GM18499 (cell line): Measurements from ENCODE around the gene GJB6.
A peak's percentile ranks its signal among the peaks of the same experiment; 100 is the strongest.

ENCODE experiments used
- ATAC-seq: cut with Tn5 transposase; IDR thresholded peaks from one replicate; pipeline ENCODE4 v1.9.1; 2021; ENCODE audit warnings: moderate number of reproducible peaks; ENCODE audit not compliant: insufficient read depth, unreplicated experiment

GJB6 gene

DNA sequence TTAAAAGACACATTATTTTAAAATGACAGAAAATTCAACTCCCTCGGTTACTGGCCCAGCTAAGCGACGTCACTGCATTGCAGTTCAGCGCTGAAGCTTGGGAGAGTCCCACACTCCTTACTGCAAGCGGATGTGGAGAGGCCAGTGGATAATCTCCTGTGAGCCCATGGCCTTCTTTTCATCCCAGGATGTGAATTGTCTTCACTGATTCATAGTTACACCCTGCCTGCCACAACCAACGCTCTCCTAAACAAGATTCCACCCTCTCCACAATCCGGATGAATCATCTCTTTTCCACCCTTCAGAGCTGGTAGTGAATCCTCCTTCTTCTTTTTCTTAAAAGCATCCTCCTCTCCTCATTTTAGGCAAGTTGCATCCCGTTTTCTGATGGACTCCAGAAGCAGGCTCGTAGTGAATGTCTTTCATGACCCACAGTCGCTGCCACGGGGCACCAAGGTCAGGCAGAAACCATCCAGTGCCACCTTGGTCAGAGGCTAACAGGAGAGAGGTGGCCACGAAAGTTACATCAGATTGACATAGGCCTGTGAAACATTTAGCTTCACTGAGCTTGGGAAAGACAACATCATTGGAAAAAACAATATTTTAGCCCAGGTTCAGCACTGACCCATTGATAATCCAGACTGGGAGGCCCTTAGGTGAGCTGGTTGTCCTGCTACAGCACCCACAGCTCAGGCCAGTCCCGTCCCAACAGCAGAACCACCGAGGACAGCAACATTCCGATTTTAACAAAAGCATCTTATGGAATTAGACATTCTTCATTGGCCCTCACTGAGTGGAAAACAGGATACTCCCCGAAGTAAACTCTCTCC, 41.4 kb downstream of the GJB6 start:
- ATAC-seq = no peak

DNA sequence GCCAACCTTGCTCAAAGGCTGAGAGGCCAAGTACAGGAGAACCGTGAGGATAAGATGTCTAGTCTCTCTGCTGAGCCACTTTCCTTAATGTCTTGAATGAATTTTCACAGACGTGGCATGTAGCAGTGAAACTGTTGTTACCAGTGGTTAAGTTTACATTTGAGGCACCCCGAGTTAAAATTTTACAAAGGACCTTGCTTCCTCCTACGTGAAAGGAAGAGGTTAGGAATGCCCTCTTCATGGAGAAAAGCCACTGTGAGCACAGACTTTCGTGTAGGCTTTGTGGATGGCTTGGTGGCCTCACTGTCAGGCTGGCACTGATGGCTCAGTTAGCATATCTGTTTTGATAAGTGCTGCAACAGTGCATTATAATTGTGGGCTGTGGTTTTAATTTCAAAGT, 42.0 kb downstream of the GJB6 start:
- no peak for ATAC-seq

- no peak for ATAC-seq
These were observed 43.2 kb downstream of the GJB6 start for GRCh38 chr13:20188667-20189553.

DNA sequence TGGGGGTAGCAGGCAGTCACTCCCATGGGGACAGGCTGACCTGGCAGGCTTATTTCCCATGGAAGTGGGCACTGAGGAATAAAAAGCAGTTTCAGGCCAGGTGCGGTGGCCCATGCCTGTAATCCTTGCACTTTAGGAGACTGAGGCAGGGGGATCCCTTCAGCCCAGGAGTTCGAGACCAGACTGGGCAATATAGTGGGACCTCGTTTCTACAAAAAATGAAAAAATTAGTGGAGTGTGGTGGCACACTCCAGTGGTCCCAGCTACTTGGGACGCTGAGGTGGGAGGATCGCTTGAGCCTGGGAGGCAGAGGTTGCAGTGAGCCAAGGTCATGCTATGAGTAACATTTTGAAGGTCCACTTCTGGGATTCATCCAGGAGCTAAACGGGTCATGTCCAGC, 45.3 kb downstream of the GJB6 start:
- ATAC-seq = no peak

- ATAC-seq = no peak
These were observed 46.6 kb downstream of the GJB6 start for GRCh38 chr13:20185366-20186056.

DNA sequence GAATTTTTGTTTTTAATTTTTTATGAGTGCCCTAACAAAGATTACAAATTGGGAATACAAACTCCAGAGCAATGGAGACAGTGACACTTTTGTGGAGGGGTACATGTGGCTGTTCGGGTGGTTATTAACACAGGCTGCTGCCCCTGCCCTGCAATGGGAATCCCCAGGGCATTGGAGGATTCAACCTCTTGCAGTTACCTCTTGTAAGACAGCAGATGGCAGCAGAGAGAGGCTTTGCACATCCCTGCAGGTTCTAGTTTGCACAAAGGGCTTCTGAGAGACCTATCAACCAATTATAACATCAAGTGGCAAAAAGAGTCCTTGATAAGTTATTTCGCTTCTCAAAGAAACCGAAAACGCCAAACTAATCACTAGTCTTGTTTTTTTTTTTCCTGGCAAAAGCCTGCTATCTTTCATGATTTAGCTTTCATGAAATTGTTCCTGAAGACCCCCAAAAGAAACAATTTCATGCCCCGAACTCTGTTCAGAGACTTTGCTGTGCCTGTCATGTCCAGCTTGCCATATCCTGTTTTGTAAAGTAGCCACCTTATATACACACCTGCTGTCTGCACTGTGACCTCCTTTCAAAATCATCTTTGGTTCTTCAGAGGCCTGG, 49.8 kb downstream of the GJB6 start:
- no peak for ATAC-seq

DNA sequence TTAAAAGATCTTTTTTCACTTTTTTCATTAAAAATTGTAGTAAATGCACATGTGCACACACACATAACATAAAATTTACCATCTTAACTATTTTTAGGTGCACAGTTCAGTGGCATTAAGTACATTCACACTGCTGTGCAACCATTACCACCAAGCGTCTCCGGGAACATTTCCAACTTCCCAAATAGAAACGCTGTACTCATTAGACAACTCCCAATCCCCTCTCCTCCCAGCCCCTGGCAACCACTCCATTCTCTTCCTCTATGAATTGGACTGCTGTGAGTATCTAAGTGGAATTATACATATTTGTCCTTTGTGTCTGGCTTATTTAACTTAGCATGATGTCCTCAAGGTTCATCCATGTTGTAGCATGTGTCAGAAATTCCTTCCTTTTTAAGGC, 50.9 kb downstream of the GJB6 start:
- ATAC-seq = no peak

DNA sequence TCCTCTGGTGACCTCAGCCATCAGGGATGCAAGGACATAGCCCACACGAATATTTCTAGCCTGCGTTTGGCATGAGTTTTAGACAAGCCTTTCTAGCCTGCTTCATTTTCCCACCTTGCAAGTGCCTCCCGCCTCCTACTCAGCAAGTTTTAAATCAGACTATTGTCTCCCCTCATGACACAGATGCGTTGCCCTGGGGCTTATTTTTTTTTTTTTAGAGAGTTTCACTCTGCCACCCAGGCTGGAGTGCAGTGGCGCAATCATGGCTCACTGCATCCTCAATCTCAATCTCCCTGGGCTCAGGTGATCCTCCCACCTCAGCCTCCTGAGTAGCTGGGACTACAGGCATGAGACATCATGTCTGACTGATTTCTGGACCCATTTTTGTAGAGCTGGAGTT, 54.0 kb downstream of the GJB6 start:
- no peak for ATAC-seq

DNA sequence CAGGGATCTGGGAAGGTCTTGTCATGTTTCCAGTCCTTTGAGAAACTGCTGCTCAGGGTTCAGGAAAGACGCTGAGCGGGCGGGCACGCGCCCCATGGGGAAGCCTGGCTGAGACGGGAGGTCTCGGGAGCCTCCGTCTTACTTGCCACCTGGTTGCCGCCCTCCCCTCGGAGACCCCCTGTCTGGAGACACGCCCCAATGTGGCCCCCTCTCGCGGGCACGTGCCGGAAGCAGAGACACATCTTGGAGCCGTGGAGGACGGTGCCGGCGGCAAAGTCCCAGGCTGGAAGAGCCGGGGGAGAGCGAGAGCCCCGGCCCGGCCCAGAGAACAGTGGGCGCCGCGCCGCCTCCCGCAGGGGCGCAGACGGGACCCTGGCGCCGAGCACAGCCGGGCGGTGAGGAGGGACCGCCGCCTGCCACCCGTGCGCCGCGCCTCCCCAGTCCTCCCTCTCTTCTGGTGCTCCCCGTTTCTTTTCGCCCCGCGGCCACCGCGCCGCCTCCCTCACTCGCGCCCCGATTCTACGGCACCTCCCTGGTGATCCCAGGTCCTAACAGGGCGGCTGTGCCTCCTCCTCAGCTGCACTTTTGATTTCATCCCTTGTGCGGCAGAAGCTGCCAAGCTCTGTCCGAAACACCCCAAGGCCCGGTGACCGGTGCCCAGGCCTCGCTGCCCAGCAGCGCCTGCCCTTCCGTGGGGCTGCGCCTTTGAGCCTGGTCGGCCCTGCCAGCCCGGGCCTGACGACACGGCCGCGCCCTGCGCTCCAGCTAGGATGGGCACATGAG, 54.9 kb downstream of the GJB6 start:
- no peak for ATAC-seq

- ATAC-seq = no peak
These were observed 56.0 kb downstream of the GJB6 start for GRCh38 chr13:20175907-20176652.

DNA sequence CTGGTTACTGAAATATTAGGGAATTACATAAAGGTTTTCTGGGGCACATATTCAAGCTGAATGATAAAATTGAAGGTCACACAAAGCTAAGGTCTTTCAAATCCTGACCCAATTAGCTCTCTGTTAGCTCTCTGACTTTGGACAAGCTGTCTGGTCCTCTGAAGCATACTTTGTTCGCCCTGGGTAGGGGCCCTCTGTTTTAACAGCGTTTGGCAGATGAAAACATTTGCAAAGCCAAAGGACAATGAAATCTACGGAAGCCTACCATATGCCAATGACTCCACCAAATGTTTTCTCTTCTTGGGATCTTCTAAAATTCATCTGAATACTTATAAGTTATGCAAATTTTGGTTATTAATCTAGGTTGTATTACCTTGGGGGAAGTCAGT, 56.7 kb downstream of the GJB6 start:
- no peak for ATAC-seq

GRCh38 chr13:20174656-20175405, 57.3 kb downstream of the GJB6 start:
- peak; percentile 84 for ATAC-seq

DNA sequence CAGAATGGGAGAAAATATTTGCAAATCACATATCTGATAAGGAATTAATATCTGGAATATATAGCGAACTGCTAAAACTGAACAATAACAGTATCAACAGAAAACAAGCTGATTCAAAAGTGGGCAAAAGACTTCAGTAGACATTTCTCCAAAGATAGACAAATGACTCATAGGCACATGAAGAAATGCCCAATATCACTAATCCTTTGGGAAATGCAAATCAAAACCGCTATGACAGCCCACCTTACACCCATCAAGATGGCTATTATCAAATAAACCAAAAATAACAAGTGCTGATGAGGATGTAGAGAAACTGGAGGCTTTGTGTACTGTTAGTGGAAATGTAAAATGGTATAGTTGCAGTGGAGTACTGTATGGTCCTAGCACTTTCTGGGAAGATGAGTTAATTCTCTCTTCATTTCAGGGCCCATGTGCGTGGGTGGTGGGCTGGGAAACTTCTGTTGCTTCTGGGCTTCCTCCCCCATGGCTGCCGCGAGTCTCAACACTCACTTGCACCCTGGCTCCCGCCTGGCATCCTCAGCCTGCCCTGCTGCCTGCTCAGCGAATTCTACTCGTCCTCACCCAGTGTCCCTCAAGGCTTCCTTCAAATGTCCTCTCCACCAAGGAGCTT, 58.9 kb downstream of the GJB6 start:
- no peak for ATAC-seq
